HG03175 (cell line): ENCODE data around the gene CNGA3.
"Not testable (repeated sequence)": the region's sequence is repeated elsewhere in the genome, so short reads cannot be mapped to it uniquely, and the experiment has no call there.

Source experiments
- ATAC-seq: cut with Tn5 transposase; IDR thresholded peaks from one replicate; pipeline ENCODE4 v1.9.1; 2021; ENCODE audit warnings: mild to moderate bottlenecking, moderate library complexity; ENCODE audit not compliant: unreplicated experiment

CNGA3 gene

DNA sequence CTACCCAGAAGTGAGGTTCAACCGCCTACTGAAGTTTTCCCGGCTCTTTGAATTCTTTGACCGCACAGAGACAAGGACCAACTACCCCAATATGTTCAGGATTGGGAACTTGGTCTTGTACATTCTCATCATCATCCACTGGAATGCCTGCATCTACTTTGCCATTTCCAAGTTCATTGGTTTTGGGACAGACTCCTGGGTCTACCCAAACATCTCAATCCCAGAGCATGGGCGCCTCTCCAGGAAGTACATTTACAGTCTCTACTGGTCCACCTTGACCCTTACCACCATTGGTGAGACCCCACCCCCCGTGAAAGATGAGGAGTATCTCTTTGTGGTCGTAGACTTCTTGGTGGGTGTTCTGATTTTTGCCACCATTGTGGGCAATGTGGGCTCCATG lies 49.7 kb downstream of the CNGA3 start:
- ATAC-seq: no peak

DNA sequence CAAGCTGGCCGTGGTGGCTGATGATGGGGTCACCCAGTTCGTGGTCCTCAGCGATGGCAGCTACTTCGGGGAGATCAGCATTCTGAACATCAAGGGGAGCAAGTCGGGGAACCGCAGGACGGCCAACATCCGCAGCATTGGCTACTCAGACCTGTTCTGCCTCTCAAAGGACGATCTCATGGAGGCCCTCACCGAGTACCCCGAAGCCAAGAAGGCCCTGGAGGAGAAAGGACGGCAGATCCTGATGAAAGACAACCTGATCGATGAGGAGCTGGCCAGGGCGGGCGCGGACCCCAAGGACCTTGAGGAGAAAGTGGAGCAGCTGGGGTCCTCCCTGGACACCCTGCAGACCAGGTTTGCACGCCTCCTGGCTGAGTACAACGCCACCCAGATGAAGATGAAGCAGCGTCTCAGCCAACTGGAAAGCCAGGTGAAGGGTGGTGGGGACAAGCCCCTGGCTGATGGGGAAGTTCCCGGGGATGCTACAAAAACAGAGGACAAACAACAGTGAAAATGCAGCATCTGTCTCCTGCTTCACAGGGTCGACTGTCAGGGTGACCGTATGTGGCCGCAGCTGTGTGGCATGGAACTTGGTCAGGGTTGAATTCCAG lies 50.6 kb downstream of the CNGA3 start:
- ATAC-seq: no peak

DNA sequence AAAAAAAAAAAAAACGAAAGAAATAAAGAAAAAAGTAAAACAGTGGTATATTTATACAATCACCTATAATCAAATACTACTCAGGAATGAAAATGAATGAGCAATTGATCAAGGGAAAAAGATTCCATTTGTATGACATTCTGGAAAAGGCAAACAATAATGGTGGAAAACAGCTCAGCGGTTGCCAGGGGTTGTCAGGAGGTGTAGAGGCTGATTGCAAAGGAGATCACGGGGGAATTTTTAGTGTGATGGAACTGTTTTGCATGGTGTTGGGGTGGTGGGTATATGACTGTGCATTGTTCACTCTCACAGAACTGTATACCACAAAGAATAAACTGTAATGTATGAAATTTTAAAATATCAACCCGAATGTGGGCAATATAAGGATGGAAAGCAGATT lies 52.9 kb downstream of the CNGA3 start:
- no peak for ATAC-seq

DNA sequence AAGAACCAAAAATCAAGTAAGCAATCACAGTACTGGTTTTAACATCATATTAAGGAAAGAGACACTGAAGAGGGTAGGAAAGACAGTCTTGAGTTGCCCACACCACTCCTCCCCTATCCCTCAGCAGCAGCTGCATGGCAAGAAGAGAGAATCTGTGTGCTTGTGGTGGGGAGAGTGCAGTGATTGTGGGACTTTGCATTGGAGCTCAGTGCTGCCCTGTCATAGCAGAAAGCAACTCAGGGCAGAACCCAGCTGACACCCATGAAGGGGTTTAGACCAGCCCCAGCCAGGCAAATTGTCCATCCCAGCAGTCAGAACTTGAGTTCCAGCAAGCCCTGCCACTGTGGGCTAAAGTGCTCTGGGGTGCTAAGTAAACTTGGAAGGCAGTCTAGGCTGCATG lies 57.6 kb downstream of the CNGA3 start:
- no peak for ATAC-seq

DNA sequence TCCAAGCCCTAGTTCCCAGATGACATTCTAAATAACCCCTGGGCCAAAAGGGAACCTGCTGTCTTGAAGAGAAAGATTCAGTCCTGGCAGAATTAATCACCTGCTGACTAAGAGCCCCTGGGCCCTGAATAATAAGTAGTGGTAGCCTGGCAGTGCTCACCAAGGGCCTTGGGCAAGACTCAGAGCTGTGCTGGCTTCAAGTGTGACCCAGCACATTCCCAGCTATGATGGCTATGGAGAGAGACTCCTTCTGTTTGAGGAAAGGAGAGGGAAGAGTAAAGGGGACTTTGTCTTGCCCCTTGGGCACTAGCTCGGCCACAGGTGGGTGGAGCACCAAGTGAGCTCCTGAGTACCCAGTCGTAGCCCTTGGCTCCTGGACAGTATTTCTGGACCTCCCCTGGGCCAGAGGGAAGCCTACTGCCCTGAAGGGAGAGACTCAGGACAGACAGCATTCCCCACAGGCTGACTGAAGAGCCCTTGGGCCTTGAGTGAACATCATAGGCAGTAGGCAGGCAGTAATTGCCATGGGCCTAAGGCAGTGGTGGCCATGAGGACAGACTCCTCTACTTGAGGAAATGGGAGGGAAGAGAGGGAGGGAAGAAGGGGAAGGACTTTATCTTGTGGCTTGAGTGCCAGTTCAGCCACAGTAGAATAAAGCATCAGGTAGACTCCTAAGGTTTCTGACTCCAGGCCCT lies 58.4 kb downstream of the CNGA3 start:
- ATAC-seq: no peak

DNA sequence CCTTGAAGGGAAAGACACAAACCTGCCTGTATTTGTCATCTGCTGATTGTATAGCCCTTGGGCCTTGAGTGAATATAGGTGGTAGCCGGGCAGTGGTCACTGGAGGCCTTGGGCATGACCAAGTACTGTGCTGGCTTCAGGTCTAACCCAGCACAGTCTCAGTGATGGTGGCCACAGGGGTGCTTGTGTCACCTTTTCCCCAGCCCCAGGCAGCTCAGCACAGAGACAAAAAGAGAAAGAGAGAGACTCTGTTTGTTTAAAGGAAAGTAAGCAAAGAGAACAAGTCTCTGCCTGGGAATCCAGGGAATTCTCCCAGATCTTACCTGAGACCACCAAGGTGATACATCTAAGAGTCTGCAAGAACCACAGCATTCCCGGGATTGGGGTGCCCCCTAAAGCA lies 59.0 kb downstream of the CNGA3 start:
- ATAC-seq: no peak

DNA sequence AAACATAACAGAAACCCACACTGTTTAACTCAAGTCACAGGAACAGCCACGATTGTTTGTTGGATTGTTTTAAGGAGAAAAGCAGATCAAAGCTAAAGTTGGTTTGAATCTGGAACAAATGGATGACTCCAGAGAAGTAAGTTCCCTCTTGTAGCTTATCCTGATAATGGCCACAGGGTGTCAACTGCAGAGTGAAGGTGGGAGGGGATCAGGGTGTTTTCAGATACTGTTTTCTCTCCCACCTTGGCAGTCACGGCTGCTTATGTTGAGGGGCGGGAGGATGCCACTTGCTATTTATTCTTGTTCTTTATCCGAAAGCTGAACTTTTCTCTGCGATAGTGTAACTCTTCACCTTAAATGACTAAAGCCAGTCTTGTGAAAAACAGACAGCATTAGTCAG lies 61.9 kb downstream of the CNGA3 start:
- no peak for ATAC-seq

DNA sequence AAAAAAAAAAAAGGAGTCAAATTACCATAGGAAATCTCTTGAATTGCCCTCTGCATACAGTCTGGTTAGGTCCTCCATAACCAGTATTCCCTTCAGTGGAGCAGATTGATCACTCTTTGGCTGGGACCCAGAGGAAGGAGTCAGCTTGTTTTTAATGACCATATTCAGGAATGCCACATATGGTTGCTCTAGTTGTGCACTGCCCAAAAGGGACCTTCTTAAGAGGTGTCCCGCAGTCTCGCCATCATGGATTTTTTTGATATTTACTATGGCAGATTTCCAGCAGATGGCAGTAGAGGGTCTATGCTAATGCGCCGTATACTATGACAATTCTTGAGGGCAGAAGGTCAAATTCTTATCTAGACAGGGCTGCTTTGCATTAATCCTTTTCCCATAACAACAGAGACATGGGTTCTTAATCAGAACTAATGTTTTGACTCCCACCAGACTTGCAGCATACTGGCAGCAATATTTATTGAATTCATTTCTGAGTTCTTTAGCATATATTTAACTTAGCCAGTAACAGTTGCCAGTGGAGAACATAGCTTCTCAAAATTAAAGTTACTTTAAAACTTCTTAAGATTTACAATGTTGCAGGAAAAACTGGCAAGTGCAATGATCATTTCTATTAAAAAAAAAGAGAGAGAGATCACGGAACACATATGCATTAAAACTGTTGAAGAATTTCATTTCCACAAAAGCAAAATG lies 66.6 kb downstream of the CNGA3 start:
- ATAC-seq: peak; percentile 78

DNA sequence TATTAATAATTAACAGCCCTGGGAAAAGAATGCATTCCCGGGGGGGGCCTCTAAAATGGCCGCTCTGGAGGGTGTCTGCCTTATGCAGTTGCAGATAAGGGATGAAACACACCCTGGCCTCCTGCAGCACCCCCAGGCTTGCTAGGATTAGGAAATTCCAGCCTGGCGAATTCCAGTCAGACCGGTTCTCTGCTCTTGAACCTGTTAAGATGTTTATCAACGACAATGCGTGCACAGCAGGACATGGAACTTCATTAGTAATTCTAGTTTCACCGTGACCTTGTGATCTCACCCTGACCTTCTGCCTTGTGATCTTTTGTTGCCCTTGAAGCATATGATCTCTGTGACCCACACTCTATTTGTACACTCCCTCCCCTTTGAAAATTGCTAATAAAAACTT lies 68.0 kb downstream of the CNGA3 start:
- not testable (repeated sequence) for ATAC-seq

DNA sequence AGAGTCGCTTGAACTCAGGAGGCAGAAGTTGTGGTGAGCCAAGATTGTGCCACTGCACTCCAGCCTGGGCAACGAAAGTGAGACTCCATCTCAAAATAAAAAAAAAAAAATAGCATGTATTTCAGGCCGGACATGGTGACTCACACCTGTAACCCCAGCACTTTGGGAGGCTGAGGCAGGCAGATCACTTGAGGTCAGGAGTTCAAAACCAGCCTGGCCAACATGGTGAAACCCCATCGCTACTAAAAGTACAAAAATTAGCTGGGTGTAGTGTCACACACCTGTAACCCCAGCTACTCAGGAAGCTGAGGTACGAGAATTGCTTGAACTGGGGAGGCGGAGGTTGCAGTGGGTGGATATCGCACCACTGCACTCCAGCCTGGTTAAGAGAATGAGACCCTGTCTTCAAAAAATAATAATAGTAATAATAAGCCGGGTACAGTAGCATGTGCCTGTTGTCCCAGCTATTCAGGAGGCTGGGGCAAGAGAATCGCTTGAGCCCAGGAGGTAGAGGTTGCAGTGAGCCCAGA lies 69.5 kb downstream of the CNGA3 start:
- ATAC-seq: not testable (repeated sequence)

DNA sequence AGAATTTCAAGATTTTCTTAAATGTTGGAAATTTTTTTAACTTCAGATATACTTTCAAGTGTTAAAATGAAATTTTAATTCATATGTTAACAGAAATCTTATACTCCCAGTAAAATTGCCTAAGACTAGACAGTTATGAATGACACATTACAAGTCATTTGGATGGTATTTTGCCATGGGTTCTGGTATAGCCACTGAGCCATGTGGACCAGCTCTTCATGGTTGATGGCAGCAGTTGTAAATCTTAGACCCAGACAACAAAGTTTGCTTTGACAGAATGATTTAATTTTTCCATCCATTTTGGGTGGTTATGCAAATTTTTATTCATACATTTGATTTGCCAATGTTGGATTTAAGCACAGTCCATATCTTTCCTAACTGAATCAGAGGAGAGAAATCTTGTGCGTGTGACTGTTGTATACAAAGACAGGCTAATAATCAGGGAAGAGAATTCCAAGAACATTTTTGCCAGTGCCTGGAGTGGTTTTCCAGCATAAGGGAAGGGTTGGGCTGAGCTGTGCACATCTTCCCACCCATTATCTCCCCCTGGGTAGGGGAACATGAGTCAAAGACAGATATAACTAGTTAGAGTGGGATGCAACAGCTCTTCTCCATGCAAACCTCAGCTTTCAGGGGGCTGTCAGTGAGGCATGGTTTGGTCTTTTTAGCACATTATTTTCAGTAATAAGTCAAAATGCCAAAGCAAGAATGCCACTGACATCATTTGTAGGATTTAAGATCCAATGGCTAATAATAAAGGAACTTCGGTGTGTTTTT lies 70.3 kb downstream of the CNGA3 start:
- ATAC-seq: no peak

DNA sequence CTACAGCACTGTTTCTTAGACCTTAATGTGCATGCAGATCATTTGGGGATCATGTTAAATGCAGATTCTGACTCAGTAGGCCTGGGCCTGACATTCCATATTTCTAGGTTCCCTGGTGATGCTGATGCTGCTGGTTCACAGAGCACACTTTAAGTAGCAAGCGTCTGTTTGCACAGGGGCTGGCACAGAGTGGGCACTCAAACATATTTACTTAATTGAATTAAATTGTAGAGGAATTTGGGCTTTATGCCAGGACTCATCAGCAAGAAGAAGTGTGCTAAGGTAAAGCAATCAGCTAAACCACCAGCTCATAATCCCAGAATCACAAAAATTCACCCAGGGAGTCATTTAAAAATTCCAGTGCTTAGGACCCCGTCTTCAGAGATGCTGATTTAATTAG lies 73.3 kb downstream of the CNGA3 start:
- ATAC-seq: no peak

DNA sequence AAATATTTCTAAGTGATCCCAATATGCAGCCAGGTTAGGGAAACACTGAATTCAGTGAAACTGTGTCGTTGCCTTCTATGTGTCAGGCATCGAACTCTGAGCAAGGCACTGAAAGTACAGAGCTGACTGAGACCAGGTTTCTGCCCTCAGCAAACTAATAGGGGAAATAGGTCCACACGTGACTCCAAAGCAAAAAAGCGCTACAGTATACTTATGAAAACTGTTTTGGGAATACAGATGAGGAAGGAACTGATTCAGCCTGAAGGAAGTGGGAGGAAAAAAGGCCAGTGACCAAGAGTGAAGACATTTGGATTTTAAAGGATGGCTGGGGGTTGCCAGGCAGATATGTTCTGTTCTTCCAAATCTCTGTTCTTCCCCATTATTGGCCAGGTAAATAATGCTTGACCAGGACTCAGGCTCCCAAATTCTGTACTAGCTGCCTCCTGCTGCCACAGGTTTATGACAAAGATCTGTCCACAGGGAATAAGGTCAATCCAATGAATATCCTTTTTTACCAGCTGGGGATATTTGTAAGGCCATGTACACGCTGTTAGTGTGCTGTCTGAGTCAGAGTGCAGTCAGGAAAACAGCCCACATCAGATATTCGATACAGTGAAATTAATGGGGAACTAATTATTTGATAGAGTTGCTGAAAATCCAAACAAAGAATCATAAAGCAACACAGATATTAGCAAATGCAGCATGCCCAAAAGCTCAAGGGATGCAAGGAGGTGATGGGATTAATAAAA lies 73.9 kb downstream of the CNGA3 start:
- no peak for ATAC-seq

DNA sequence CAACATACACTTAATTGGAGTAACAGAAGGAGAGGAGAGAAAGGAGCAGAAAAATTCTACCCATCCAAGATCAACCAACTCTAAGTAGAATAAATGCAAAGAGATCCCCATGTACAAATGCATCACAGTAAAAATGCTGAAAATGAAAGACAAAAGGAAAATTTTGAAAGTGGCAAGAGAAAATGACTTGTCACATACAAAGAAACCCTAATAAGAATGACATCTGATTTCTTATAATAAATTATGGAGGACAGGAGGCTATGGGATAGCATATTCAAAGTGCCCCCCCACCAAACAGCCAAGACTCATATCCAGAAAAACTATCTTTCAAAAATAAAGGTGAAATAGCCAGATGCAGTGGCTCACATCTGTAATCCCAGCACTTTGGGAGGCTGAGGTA lies 76.2 kb downstream of the CNGA3 start:
- ATAC-seq: no peak

DNA sequence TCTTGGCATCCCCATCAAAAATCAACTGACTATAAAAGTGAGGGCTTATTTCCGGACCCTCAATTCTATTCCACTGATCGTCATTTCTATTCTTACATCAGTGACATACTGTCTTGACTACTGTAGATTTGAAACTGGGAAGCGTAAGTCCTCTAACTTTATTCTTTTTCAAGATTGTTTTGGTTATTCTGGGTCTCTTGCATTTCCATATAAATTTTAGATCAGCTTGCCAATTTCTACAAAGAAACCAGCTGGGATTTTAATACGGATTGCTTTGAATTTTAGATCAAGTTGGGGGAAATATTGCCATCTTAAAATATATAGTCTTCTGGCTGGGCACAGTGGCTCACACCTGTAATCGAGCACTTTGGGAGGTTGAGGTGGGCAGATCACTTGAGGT lies 80.5 kb downstream of the CNGA3 start:
- ATAC-seq: no peak

DNA sequence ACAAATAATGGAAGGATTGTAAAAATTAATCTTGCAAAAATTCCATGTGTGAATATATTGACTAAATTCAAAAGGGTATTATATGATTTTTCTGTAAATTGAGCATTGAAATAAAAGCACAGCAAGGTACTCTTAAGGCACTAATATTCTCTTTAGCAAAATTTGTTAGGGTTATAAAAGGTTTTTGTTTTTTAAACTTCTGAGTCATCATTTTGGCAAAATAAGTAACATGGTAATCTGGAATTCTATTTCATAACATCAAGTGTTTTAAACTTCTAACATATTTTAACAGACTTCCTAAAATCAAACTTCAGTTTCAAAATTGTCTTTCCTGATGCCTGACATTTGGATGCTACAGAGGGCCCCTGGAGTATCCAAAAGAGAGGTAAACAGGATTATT lies 85.9 kb downstream of the CNGA3 start:
- ATAC-seq: no peak

DNA sequence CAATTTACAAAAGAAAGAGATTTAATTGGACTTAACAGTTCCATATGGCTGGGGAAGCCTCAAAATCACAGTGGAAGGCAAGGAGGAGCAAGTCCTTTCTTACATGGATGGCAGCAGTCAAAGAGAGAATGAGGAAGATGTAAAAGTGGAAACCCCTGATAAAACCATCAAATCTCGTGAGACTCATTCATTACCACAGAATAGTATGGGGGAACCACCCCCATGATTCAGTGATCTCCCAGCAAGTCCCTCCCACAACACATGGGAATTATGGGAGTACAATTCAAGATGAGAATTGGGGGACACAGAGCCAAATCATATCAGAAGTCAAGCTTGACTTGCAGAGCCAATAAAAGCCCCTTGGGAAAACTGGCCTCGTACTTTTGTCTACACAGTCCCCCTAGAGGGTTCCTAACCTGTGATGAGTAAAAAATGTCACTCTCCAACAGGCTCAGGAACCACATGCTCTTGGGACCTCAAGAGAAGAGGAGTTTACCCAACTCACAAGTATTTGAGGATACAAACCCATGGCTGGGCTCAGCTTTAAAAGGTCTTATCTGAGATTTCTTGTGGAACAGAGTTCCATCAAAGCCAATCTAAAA lies 87.2 kb downstream of the CNGA3 start:
- ATAC-seq: no peak

DNA sequence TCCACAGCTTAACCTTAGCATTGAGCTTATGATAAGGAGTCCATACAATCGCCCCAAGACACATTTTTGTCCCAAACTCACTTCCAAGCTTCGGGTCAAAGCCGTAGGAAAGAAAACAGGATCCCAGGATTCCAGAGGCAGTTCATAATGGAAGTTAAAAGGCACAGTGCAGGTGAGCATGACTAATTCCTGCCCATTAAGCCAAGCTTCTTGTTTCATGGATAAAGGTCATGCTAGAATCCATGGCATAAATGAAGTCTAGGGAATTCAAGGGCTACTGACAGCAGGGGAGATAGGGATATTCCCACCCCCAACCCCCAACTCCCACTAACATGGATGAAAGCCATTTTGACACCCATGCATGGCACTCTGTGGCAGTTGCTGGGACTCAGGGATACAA lies 88.2 kb downstream of the CNGA3 start:
- no peak for ATAC-seq

DNA sequence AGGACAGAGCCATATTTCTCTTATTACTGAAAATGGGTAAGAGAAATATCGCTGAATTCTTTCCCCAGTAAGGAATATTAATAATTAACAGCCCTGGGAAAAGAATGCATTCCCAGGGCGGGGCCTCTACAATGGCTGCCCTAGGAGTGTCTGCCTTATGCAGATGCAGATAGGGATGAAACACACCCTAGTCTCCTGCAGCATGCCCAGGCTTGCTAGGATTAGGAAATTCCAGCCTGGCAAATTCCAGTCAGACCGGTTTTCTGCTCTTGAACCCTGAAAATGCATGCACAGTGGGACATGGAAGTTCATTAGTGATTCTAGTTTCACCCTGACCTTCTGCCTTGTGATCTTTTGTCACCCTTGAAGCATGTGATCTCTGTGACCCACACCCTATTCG lies 89.4 kb downstream of the CNGA3 start:
- ATAC-seq: not testable (repeated sequence)

DNA sequence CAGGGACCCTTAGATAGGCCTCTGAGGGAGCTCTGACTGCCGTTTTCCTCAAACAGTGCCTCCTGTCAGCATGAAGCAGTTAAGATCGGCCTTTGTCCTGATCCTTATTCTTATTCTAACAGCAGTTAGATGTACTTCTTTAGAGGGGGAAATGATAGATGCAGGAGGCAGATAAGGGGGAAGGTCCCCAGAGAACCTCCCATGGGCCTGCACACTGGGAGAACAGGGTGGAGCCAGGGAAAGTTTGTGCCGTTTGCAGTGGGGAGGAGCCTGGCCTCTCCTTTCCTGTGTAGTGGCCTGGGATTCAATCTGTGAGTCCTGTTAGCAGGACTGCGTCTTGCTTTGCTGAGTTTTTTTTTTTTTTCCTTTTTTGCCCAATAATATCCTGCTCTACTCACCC lies 90.5 kb downstream of the CNGA3 start:
- no peak for ATAC-seq
